OCI-LY1 (cell line): Measurements from ENCODE around the gene TRAF6.
A peak's percentile ranks its signal among the peaks of the same experiment; 100 is the strongest.

Source experiments
- H2AFZ ChIP-seq: fragments of 200-600 bp; sonication (generic), shearing (Covaris generic); 2 replicates; pipeline ENCODE4 v1.6.0; 2014; ENCODE audit warnings: antibody characterized with exemption, mild to moderate bottlenecking, low read length
- H3F3A ChIP-seq: fragments of 200-600 bp; sonication (generic), shearing (Covaris generic); 2 replicates; pipeline ENCODE4 v1.6.0; 2014; ENCODE audit warnings: mild to moderate bottlenecking, antibody characterized with exemption, low read length, moderate library complexity; ENCODE audit not compliant: insufficient read depth
- H3K27ac ChIP-seq: fragments of 200-600 bp; sonication (generic); 2 replicates; pipeline ENCODE4 v1.5.1; 2014; ENCODE audit warnings: low read length, mixed run types, mild to moderate bottlenecking, low read depth; ENCODE audit not compliant: poor library complexity, severe bottlenecking
- H3K27me3 ChIP-seq: fragments of 200-600 bp; sonication (generic); 2 replicates; pipeline ENCODE4 v1.6.0; 2014; ENCODE audit warnings: antibody characterized with exemption, mild to moderate bottlenecking, low read length, moderate library complexity; ENCODE audit not compliant: insufficient read depth
- H3K36me3 ChIP-seq: fragments of 200-600 bp; sonication (generic); 2 replicates; pipeline ENCODE4 v1.6.1; 2014; ENCODE audit warnings: mild to moderate bottlenecking, antibody characterized with exemption, low read length, moderate library complexity, mixed read lengths; ENCODE audit not compliant: insufficient read depth
- H3K4me1 ChIP-seq: fragments of 200-600 bp; sonication (generic); 2 replicates; pipeline ENCODE4 v1.5.1; 2014; ENCODE audit warnings: mild to moderate bottlenecking, low read length, moderate library complexity; ENCODE audit not compliant: insufficient read depth, severe bottlenecking
- H3K4me2 ChIP-seq: fragments of 200-600 bp; sonication (generic), shearing (Covaris generic); 2 replicates; pipeline ENCODE4 v1.6.1; 2014; ENCODE audit warnings: low read length
- H3K4me3 ChIP-seq: fragments of 200-600 bp; sonication (generic); 2 replicates; pipeline ENCODE4 v1.5.1; 2014; ENCODE audit warnings: low read length, low read depth, mild to moderate bottlenecking, mixed read lengths; ENCODE audit not compliant: poor library complexity, severe bottlenecking
- H3K79me2 ChIP-seq: fragments of 200-600 bp; shearing (Covaris generic); 2 replicates; pipeline ENCODE4 v1.6.1; 2016; ENCODE audit warnings: mixed run types, low read length, mixed read lengths; ENCODE audit not compliant: insufficient read depth
- H3K9ac ChIP-seq: fragments of 200-600 bp; sonication (generic), shearing (Covaris generic); 2 replicates; pipeline ENCODE4 v1.6.1; 2014; ENCODE audit warnings: mild to moderate bottlenecking, low read length, mixed read lengths
- H3K9me2 ChIP-seq: fragments of 200-600 bp; sonication (generic), shearing (Covaris generic); 2 replicates; pipeline ENCODE4 v1.6.1; 2014; ENCODE audit warnings: low read depth, mild to moderate bottlenecking, low read length, mixed read lengths
- H3K9me3 ChIP-seq: fragments of 200-600 bp; shearing (Covaris generic); 2 replicates; pipeline ENCODE4 v1.6.1; 2014; ENCODE audit warnings: low read length, mixed read lengths
- H4K20me1 ChIP-seq: fragments of 200-600 bp; sonication (generic), shearing (Covaris generic); 2 replicates; pipeline ENCODE4 v1.6.0; 2016; ENCODE audit warnings: mild to moderate bottlenecking, low read length; ENCODE audit not compliant: insufficient read depth
- CTCF ChIP-seq: fragments of 200-600 bp; sonication (generic), shearing (Covaris generic); IDR thresholded peaks from 2 replicates; pipeline ENCODE4 v1.5.1; 2017; ENCODE audit warnings: mild to moderate bottlenecking, antibody characterized with exemption, low read length, moderate library complexity, mixed read lengths
- EZH2 ChIP-seq: fragments of 200-600 bp; sonication (generic), shearing (Covaris generic); IDR thresholded peaks from 2 replicates; pipeline ENCODE4 v1.8.0; 2017; ENCODE audit warnings: borderline replicate concordance, mixed run types, mild to moderate bottlenecking, antibody characterized with exemption, low read length, moderate library complexity, mixed read lengths

The TRAF6 gene

GRCh38 chr11:36492724-36493304 is 17.3 kb downstream of the TRAF6 start:
- H3F3A ChIP-seq = no peaks in the 10 kb centered on the region
- no peak overlapping the region for H3K27ac ChIP-seq
- no peaks in the 10 kb centered on the region for H3K27me3 ChIP-seq
- H4K20me1 ChIP-seq = no peaks in the 10 kb centered on the region
- H3K4me3 ChIP-seq = no peak overlapping the region
- H2AFZ ChIP-seq = no peak overlapping the region
- no peaks in the 10 kb centered on the region for H3K9me2 ChIP-seq
- peaks cover 60% of the 10 kb centered on the region for H3K36me3 ChIP-seq
- no peaks in the 10 kb centered on the region for H3K79me2 ChIP-seq
- no peak overlapping the region for H3K9ac ChIP-seq
- H3K4me2 ChIP-seq = no peak overlapping the region
- peaks cover 10% of the 10 kb centered on the region for H3K4me1 ChIP-seq
- H3K9me3 ChIP-seq = no peaks in the 10 kb centered on the region
- TF ChIP-seq CTCF = peak; percentile 91
- TF ChIP-seq EZH2 = no peak

GRCh38 chr11:36490026-36490806 is 19.9 kb downstream of the TRAF6 start:
- Histone ChIP-seq H3K9ac (no peak overlapping the region), H3K36me3 (peaks cover 59% of the 10 kb centered on the region), H3K27me3 (no peaks in the 10 kb centered on the region), H3K9me2 (no peaks in the 10 kb centered on the region), H3F3A (no peaks in the 10 kb centered on the region), H3K79me2 (no peaks in the 10 kb centered on the region), H3K4me1 (peaks cover 15% of the 10 kb centered on the region), H3K27ac (no peak overlapping the region), H3K4me2 (no peak overlapping the region), H2AFZ (no peak overlapping the region), H3K9me3 (no peaks in the 10 kb centered on the region), H3K4me3 (no peak overlapping the region), H4K20me1 (no peaks in the 10 kb centered on the region)
- no peak for TF ChIP-seq CTCF
- TF ChIP-seq EZH2 = no peak

- Histone ChIP-seq H3K27ac (no peak overlapping the region), H3K9ac (no peak overlapping the region), H3F3A (no peaks in the 10 kb centered on the region), H3K4me3 (no peak overlapping the region), H4K20me1 (no peaks in the 10 kb centered on the region), H3K4me2 (no peak overlapping the region), H3K9me2 (no peaks in the 10 kb centered on the region), H2AFZ (no peak overlapping the region), H3K4me1 (peaks cover 15% of the 10 kb centered on the region), H3K79me2 (no peaks in the 10 kb centered on the region), H3K36me3 (peaks cover 53% of the 10 kb centered on the region), H3K9me3 (0 out of 2 replicates have a peak, but pooled peaks cover 2% of the 10 kb centered on the region), H3K27me3 (no peaks in the 10 kb centered on the region)
- TF ChIP-seq EZH2 (no peak), CTCF (no peak)
These were observed 22.0 kb downstream of the TRAF6 start for GRCh38 chr11:36488096-36488495.
